ENCODE measurements around the gene PCDHGC5.

Gene PCDHGC5

GRCh38 chr5:141486091-141486490, 2.8 kb upstream of the PCDHGC5 start (continued):
- TF ChIP-seq CSRNP3 (CRISPR knock-in tag; IDR thresholded peaks at IDR 0.05), result no peak

- ATAC-seq, result no peak
- no peak for TF ChIP-seq ISL1 (CRISPR knock-in tag; IDR thresholded peaks at IDR 0.05)
- no peak for TF ChIP-seq ARNTL (CRISPR knock-in tag; IDR thresholded peaks at IDR 0.05; ENCODE audit: borderline replicate concordance, low read depth)
- no peak for TF ChIP-seq PATZ1 (CRISPR knock-in tag; IDR thresholded peaks at IDR 0.05; ENCODE audit: borderline replicate concordance)
- TF ChIP-seq TSHZ2 (CRISPR knock-in tag; IDR thresholded peaks at IDR 0.05), result no peak
- TF ChIP-seq CSRNP3 (CRISPR knock-in tag; IDR thresholded peaks at IDR 0.05), result no peak
- no peak for TF ChIP-seq CSDC2 (CRISPR knock-in tag; IDR thresholded peaks at IDR 0.05)
- no peak for TF ChIP-seq ZC3H10 (CRISPR knock-in tag; IDR thresholded peaks at IDR 0.05)
Observed at GRCh38 chr5:141487131-141487530, 1.8 kb upstream of the PCDHGC5 start.

GRCh38 chr5:141489841-141490240, 960 bp downstream of the PCDHGC5 start:
- ATAC-seq, result no peak
- TF ChIP-seq ESRRG (CRISPR knock-in tag; IDR thresholded peaks at IDR 0.05) (no peak), TCF4 (CRISPR knock-in tag; IDR thresholded peaks at IDR 0.05; ENCODE audit: borderline replicate concordance) (no peak), GLIS3 (CRISPR knock-in tag; IDR thresholded peaks at IDR 0.05) (no peak), ZFP30 (CRISPR knock-in tag; IDR thresholded peaks at IDR 0.05) (no peak), PPARA (CRISPR knock-in tag; IDR thresholded peaks at IDR 0.05; ENCODE audit: borderline replicate concordance) (no peak), TSHZ2 (CRISPR knock-in tag; IDR thresholded peaks at IDR 0.05) (no peak), RARB (CRISPR knock-in tag; IDR thresholded peaks at IDR 0.05) (no peak), ISL1 (CRISPR knock-in tag; IDR thresholded peaks at IDR 0.05) (no peak), ZC3H10 (CRISPR knock-in tag; IDR thresholded peaks at IDR 0.05) (no peak), ZNF565 (CRISPR knock-in tag; conservative IDR thresholded peaks at IDR 0.05; ENCODE audit: low read depth) (no peak)

GRCh38 chr5:141490271-141490670, 1.4 kb downstream of the PCDHGC5 start:
- ATAC-seq, result no peak
- TF ChIP-seq ZNF8 (CRISPR knock-in tag; IDR thresholded peaks at IDR 0.05) (no peak), RARB (CRISPR knock-in tag; IDR thresholded peaks at IDR 0.05) (no peak), GLIS3 (CRISPR knock-in tag; IDR thresholded peaks at IDR 0.05) (no peak), OSR1 (CRISPR knock-in tag; IDR thresholded peaks at IDR 0.05) (no peak), TOX (CRISPR knock-in tag; IDR thresholded peaks at IDR 0.05; ENCODE audit: borderline replicate concordance) (no peak), ZNF565 (CRISPR knock-in tag; conservative IDR thresholded peaks at IDR 0.05; ENCODE audit: low read depth) (no peak), PATZ1 (CRISPR knock-in tag; IDR thresholded peaks at IDR 0.05; ENCODE audit: borderline replicate concordance) (no peak), CSDC2 (CRISPR knock-in tag; IDR thresholded peaks at IDR 0.05) (no peak), ESRRG (CRISPR knock-in tag; IDR thresholded peaks at IDR 0.05) (no peak), POU6F1 (CRISPR knock-in tag; IDR thresholded peaks at IDR 0.05; ENCODE audit: borderline replicate concordance, low read depth) (no peak)

Measured in SK-N-SH treated with all-trans-retinoic acid at 6 μM for 48 hours (cell line).